Measurements from ENCODE around the gene MYO6.

MYO6 gene

DNA sequence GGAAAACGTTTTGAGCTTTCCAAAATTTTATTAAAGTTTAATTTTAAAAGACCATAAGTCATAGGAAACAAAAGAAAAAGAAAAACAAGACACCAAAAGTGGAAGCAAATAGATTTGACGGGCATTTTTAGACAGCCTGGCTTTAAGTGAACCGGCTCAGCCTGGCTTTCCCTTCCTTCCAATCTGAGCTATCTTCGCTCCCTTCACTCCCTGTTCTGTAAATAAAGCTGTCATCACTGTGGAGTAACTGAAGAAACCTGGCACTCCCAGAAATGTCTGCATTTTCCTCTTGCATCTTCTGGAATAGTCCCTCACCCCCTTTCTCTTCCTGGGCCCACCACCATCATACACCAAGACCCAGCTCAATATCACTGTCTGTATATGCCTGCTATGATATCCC is 191.5 kb downstream of the MYO6 start:
- DNase-seq (ENCODE audit: low spot score), result no peak
- no peak for FAIRE-seq

DNA sequence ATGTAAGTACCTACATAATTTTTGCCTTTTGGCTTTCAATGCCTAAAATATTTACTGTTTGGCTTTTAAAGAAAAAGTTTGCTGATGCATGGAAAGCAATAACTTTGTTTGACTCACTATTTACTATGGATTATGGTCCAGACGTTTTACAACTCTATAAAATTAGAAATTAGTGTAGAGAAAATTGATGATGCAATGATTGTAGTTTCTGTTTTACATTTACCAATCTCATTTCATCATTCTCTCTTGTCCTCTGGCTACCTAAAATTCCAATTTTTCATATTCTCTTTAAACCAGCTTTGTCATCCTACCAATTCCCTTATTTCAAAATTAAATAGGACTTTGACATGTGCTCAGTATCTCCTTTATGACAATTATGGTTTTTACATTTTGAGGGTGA is 192.5 kb downstream of the MYO6 start:
- no peak for DNase-seq (ENCODE audit: low spot score)
- no peak for FAIRE-seq

DNA sequence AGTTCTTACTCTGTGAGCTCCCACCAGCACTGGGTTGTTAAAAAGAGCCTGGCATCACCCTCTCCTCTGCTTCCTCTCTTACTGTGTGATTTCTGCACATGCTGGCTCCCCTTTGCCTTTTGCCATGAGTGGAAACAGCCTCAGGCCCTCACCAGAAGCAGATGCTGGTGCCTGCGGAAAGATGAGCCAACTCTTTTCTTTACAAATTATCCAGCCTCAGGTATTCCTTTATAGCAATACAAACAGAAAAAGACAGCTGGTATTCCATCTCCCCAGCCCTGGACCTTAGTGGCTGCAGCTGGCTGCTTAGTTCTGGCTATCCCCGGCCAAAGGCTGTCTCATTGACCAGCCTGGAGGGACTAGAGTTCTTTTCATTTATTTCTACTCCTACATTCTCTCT is 194.3 kb downstream of the MYO6 start:
- no peak for FAIRE-seq

DNA sequence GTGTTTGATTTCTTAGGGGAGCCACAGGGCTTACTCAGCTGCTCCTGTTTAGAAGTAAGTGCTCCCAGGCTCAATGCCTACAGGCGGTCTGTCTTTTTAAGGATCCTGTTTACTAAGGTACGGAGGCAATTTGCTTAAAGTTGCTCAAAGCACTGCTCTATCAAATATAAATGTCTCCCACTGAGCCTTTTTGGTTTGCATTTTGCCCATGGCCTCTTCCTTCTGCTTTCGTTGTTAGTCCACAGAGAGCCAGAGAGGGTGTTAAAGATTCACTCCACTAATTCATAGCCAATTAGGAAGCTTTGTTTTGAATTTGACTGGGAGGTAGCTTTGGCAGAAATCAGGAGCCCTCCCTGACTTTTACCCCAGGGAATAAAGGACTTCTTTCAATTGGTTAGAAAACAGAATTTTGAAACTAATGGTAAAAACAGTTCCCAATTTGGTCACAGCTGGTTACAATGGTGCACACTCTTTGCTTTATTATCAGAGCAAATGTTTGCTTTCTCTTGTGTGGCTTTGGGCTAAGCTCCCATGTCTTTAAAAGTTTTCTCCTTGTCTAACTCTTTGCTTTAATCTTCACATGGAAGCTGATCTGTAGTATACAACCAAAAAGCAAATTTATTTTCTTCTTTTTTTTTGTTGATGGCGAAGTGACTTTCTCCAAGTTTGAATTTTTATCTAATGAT is 197.2 kb downstream of the MYO6 start:
- FAIRE-seq (no peak), DNase-seq (ENCODE audit: low spot score) (no peak)

More for the DNA sequence above, 194.3 kb downstream of the MYO6 start:
- DNase-seq (ENCODE audit: low spot score), result no peak

DNA sequence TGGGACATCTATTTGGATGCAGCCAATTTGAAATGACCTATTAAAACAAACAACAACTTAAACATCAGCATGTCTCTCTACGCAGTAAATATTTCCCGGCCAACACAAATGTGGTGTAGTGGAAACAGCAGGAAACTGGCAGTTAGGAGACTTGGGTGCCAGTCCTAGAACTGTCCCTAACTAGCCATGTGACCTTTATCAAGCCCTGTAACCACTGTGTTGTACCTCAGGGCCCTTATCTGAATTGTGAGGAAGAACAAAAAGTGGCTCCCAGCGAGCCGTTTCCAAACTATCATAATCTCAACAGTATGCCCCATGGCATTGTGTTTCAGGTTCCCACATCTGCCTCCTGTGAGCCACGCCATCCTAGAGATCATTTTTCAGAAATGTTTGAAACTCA is 198.9 kb downstream of the MYO6 start:
- FAIRE-seq (no peak), DNase-seq (ENCODE audit: low spot score) (no peak)

DNA sequence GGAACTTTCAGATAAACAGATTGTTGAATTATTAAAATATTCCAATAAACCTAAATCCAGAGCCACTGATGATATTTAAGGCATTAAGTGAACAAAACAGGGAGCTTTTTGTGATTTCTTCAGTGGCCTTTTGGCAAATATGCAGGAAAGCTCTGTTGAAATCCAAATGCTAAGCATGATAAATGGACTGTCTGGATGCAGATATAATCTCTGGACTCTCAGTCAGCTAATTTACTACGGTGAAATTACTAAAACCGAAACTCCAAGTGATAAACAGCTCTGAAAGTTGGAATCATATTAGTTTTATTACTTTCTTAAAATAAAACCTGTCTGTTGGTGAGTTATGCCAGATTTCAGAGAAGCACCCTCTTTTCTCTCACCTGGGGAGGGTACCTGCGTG is 203.1 kb downstream of the MYO6 start:
- DNase-seq (ENCODE audit: low spot score), result no peak
- no peak for FAIRE-seq

DNA sequence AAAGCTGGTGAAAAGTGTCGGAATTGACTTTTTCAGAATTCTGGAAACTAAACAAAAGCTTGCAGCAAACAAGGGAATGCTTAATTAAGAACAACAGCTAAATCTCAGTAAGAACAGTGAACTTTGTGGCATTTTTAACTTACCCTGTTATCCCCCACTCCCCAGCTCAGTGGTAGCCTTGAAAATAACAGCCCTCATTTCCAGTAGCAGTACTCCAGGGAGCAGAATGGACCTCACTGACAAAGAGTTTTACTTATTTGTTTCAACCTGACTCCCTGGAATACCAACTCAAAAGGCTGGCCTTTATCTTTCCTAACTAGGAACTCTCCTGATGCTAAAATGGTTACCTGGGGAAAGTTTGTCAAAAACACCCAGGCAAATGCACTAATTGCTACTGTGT is 214.5 kb downstream of the MYO6 start:
- no peak for FAIRE-seq
- no peak for DNase-seq (ENCODE audit: low spot score)

DNA sequence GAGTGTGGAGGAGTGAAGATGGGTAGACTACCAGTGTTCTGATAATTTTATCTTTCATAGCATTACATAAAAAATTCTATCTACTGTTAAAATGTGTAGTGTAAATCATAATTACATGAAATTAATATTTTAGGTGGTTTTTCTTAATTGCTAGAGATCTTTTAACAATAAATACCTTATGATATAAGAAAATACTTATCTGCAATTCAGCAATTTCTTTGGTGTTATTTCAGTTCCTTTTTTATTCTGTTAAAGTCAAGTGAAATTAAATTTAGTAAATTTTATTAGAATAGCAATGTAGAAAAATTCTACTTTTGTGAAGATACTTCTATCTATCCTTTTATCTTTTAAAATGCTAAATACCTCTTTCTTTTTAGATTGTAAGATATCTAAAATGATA is 219.1 kb downstream of the MYO6 start:
- DNase-seq (ENCODE audit: low spot score), result no peak

More for the DNA sequence above, 219.1 kb downstream of the MYO6 start:
- no peak for FAIRE-seq

All from RCC 7860 (cell line).